Ishikawa (cell line): ENCODE data around the gene RFT1.

Experiments
- CEBPB ChIP-seq: IDR thresholded peaks from 2 replicates; pipeline ENCODE4 v1.6.1; 2012
- CREB1 ChIP-seq: IDR thresholded peaks from 2 replicates; pipeline ENCODE4 v1.6.1; 2012; ENCODE audit warnings: low read depth
- EGR1 ChIP-seq: IDR thresholded peaks from 2 replicates; pipeline ENCODE4 v1.6.1; 2012
- EP300 ChIP-seq: IDR thresholded peaks from 2 replicates; pipeline ENCODE4 v1.6.1; 2012; ENCODE audit warnings: borderline replicate concordance
- FOXM1 ChIP-seq: IDR thresholded peaks from 2 replicates; pipeline ENCODE4 v1.6.1; 2012; ENCODE audit warnings: low read depth, borderline replicate concordance
- MAX ChIP-seq: IDR thresholded peaks from 2 replicates; pipeline ENCODE4 v1.6.1; 2012
- NFIC ChIP-seq: IDR thresholded peaks from 2 replicates; pipeline ENCODE4 v1.6.1; 2012
- RAD21 ChIP-seq: IDR thresholded peaks from 2 replicates; pipeline ENCODE4 v1.6.1; 2012; ENCODE audit warnings: low read depth
- REST ChIP-seq: IDR thresholded peaks from 2 replicates; pipeline ENCODE4 v1.6.1; 2012; ENCODE audit warnings: low read depth, mild to moderate bottlenecking
- TAF1 ChIP-seq: IDR thresholded peaks from 2 replicates; pipeline ENCODE4 v1.6.1; 2012; ENCODE audit warnings: low read depth, mild to moderate bottlenecking
- TCF12 ChIP-seq: IDR thresholded peaks from 2 replicates; pipeline ENCODE4 v1.6.1; 2012; ENCODE audit warnings: low read depth
- TEAD4 ChIP-seq: IDR thresholded peaks from 2 replicates; pipeline ENCODE4 v1.6.1; 2012
- YY1 ChIP-seq: IDR thresholded peaks from 2 replicates; pipeline ENCODE4 v1.6.1; 2012; ENCODE audit warnings: low read depth
- ZBTB7A ChIP-seq: IDR thresholded peaks from 2 replicates; pipeline ENCODE4 v1.6.1; 2012; ENCODE audit warnings: low read depth
- TF ChIP-seq, protein P1 (sequence below): IDR thresholded peaks from 2 replicates; pipeline ENCODE4 v1.6.1; 2012

RFT1 gene

GRCh38 chr3:53142986-53143385, 12.8 kb upstream of the RFT1 start:
- no peak for TF ChIP-seq REST
- TF ChIP-seq EP300 = no peak
- no peak for TF ChIP-seq MAX
- no peak for TF ChIP-seq CREB1
- TF ChIP-seq, protein P1, sequence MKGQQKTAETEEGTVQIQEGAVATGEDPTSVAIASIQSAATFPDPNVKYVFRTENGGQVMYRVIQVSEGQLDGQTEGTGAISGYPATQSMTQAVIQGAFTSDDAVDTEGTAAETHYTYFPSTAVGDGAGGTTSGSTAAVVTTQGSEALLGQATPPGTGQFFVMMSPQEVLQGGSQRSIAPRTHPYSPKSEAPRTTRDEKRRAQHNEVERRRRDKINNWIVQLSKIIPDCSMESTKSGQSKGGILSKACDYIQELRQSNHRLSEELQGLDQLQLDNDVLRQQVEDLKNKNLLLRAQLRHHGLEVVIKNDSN = no peak
- TF ChIP-seq CEBPB = no peak
- TF ChIP-seq ZBTB7A = no peak
- no peak for TF ChIP-seq TAF1

DNA sequence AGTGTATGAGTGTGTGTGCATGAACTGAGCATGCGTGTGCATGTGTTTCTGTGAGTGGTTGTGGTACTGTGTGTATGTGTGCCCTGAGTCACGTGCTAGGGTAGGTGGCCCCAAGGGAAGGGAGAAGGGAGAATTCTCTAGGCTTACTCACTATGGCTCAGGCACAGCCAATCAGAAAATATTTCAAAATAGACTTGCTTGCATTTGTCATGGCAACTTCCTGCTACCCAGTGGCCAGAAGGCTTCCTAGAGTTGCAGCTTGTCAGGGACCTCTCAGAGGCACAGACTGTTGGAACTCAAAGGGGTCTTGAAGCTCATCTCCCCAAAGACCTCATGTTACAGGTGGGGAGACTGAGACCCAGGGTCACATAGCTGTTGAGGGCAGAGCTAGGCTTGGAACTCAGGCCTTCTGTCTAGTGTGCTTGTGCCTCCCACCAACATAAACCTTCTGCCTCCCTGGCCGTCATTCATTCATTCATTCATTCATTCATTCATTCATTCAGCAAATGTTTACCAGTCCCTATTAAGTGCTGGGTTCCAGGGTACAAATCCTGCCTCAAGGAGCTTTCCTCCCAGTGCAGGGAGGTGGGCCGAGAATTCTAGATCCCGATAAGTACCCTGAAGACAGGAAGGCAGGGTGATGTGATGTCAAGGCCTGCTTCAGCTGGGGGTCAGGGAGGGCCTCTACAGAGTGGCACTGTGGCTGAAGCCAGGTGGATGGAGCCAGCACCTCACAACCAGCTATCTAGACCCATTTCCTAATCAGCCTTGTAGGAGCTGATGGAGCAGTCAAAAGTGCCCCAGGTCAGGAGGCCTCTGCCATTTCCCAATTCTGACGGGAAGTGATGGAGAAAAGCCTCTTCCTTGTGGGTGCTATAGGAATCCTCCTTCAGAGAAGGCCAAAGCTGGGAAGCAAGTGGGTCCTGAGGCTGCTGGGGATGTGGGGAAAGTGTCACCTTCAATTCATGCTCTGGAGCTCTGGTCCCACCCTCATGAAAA, 10.9 kb upstream of the RFT1 start:
- TF ChIP-seq EGR1 = no peak
- TF ChIP-seq, protein P1 = peak; percentile 69

- TF ChIP-seq, protein P1 = no peak
- TF ChIP-seq RAD21 (no peak), TAF1 (no peak), EP300 (no peak), FOXM1 (no peak)
Observed at GRCh38 chr3:53139906-53140846, 9.9 kb upstream of the RFT1 start.

GRCh38 chr3:53137835-53138446, 7.7 kb upstream of the RFT1 start:
- TF ChIP-seq CREB1 = no peak
- TF ChIP-seq, protein P1 = no peak
- no peak for TF ChIP-seq EP300
- TF ChIP-seq ZBTB7A = no peak
- no peak for TF ChIP-seq NFIC
- TF ChIP-seq TAF1 = no peak
- no peak for TF ChIP-seq TCF12
- no peak for TF ChIP-seq CEBPB
- no peak for TF ChIP-seq YY1
- no peak for TF ChIP-seq REST
- no peak for TF ChIP-seq MAX
- no peak for TF ChIP-seq RAD21
- no peak for TF ChIP-seq TEAD4
- TF ChIP-seq EGR1 = no peak
- no peak for TF ChIP-seq FOXM1

- TF ChIP-seq EGR1 (no peak), FOXM1 (no peak), MAX (no peak), TCF12 (no peak), ZBTB7A (no peak)
Observed at GRCh38 chr3:53137221-53137620, 7.0 kb upstream of the RFT1 start.
